ENCODE results near the gene RBBP6. TPM values are rescaled to one million over a fixed set of nuclear protein-coding genes. Genes with fewer than 3 reads are reported as not detected.

Gene RBBP6
- total RNA-seq, 1 donor from 2014 or later, result 56.9 TPM

GRCh38 chr16:24497440-24497839, 41.9 kb upstream of the RBBP6 start:
- no peak for TF ChIP-seq CTCF (IDR thresholded peaks at IDR 0.05; ENCODE audit: partially characterized antibody, unreplicated experiment)
- Mint-ChIP-seq H3K4me1 (ENCODE audit: low read depth, unreplicated experiment) (no peaks in the 10 kb centered on the region), H3K9me3 (ENCODE audit: unreplicated experiment) (peaks cover 1% of the 10 kb centered on the region), H3K27me3 (ENCODE audit: unreplicated experiment) (peaks cover 5% of the 10 kb centered on the region), H3K27ac (ENCODE audit: unreplicated experiment) (no peak overlapping the region), H3K36me3 (ENCODE audit: unreplicated experiment) (no peaks in the 10 kb centered on the region), H3K4me3 (ENCODE audit: unreplicated experiment) (no peak overlapping the region)
- no peak for DNase-seq

- TF ChIP-seq CTCF (IDR thresholded peaks at IDR 0.05; ENCODE audit: partially characterized antibody, unreplicated experiment), result peak; percentile 52
- DNase-seq, result peak; percentile 76
- Mint-ChIP-seq H3K27ac (ENCODE audit: unreplicated experiment) (no peak overlapping the region), H3K4me1 (ENCODE audit: low read depth, unreplicated experiment) (no peaks in the 10 kb centered on the region), H3K4me3 (ENCODE audit: unreplicated experiment) (no peak overlapping the region), H3K9me3 (ENCODE audit: unreplicated experiment) (peaks cover 1% of the 10 kb centered on the region), H3K36me3 (ENCODE audit: unreplicated experiment) (no peaks in the 10 kb centered on the region), H3K27me3 (ENCODE audit: unreplicated experiment) (peaks cover 5% of the 10 kb centered on the region)
These were observed 40.1 kb upstream of the RBBP6 start for GRCh38 chr16:24499193-24499814.

- Mint-ChIP-seq H3K27me3 (ENCODE audit: unreplicated experiment) (no peaks in the 10 kb centered on the region), H3K4me3 (ENCODE audit: unreplicated experiment) (no peak overlapping the region)
These were observed 34.7 kb upstream of the RBBP6 start for GRCh38 chr16:24504472-24505345.

GRCh38 chr16:24505959-24506358, 33.4 kb upstream of the RBBP6 start:
- DNase-seq, result no peak
- TF ChIP-seq CTCF (IDR thresholded peaks at IDR 0.05; ENCODE audit: partially characterized antibody, unreplicated experiment), result no peak
- no peak overlapping the region for H3K27ac Mint-ChIP-seq (ENCODE audit: unreplicated experiment)
- H3K9me3 Mint-ChIP-seq (ENCODE audit: unreplicated experiment), result no peaks in the 10 kb centered on the region
- H3K4me1 Mint-ChIP-seq (ENCODE audit: low read depth, unreplicated experiment), result no peaks in the 10 kb centered on the region
- H3K36me3 Mint-ChIP-seq (ENCODE audit: unreplicated experiment), result no peaks in the 10 kb centered on the region
- no peaks in the 10 kb centered on the region for H3K27me3 Mint-ChIP-seq (ENCODE audit: unreplicated experiment)
- H3K4me3 Mint-ChIP-seq (ENCODE audit: unreplicated experiment), result no peak overlapping the region

More at GRCh38 chr16:24504472-24505345, 34.7 kb upstream of the RBBP6 start:
- H3K9me3 Mint-ChIP-seq (ENCODE audit: unreplicated experiment), result no peaks in the 10 kb centered on the region
- no peaks in the 10 kb centered on the region for H3K36me3 Mint-ChIP-seq (ENCODE audit: unreplicated experiment)
- no peaks in the 10 kb centered on the region for H3K4me1 Mint-ChIP-seq (ENCODE audit: low read depth, unreplicated experiment)
- peak; percentile 79 for TF ChIP-seq CTCF (IDR thresholded peaks at IDR 0.05; ENCODE audit: partially characterized antibody, unreplicated experiment)
- H3K27ac Mint-ChIP-seq (ENCODE audit: unreplicated experiment), result no peak overlapping the region
- peak; percentile 59 for DNase-seq

All from glutamatergic neuron (in vitro differentiated cells).